Mucosa of descending colon (tissue), 3 donors: ENCODE results near the gene COLGALT1. TPM values are rescaled to one million over a fixed set of nuclear protein-coding genes. Genes with fewer than 3 reads are reported as not detected.

Experiments
- ATAC-seq: fragments of 200-7000 bp; cut with Tn5 transposase; one replicate; pipeline ENCODE4 v1.9.1; 2020; ENCODE audit warnings: mild to moderate bottlenecking, moderate library complexity
- DNase-seq, 3 donors: peaks; one replicate each; pipeline ENCODE4 v3.0.0-alpha.2; 2020
- H3K36me3 ChIP-seq: fragments of 200-600 bp; one replicate; pipeline ENCODE4 v1.8.0; 2021; ENCODE audit warnings: low read depth, mild to moderate bottlenecking
- H3K4me1 ChIP-seq: fragments of 200-600 bp; one replicate; pipeline ENCODE4 v1.8.0; 2021; ENCODE audit warnings: low read depth, mild to moderate bottlenecking
- H3K4me3 ChIP-seq: fragments of 200-600 bp; one replicate; pipeline ENCODE4 v1.8.0; 2021; ENCODE audit warnings: mild to moderate bottlenecking
- H3K9me3 ChIP-seq: fragments of 200-600 bp; one replicate; pipeline ENCODE4 v1.8.0; 2021; ENCODE audit warnings: mild to moderate bottlenecking
- CTCF ChIP-seq: fragments of 200-600 bp; IDR thresholded peaks from one replicate; pipeline ENCODE4 v1.8.0; 2022; ENCODE audit warnings: antibody characterized with exemption, mild to moderate bottlenecking
- intact Hi-C, 2 donors: fragments of 100-400 bp; cut with DNase I in 1 of 2; cut with micrococcal nuclease in 1 of 2; formaldehyde crosslinking; loops; one replicate each; pipeline versions ENCODE4 v1.11.0 to v1.11.1; 2022; cut with DNase I, micrococcal nuclease
- total RNA-seq, 3 donors: library from RNA; stranded (reverse); fragmentation: NEBNext Ultra II Directional in 2 of 3; extraction: Animal tissue kit (Norgen Biotek cat#: 25700) in 2 of 3; gene quantifications; one replicate each; pipeline versions ENCODE4 v1.2.1 to v1.2.4, GENCODE V29; 2021 to 2023
- donor health status: DM: no; HTN: no; CAD: no; lungs with moderate emphysema.
- donor health status: DM: no; HTN: no; CAD: no.
- donor health status: DM: no; HTN: yes; CAD: no.

Gene COLGALT1
- total RNA-seq, 3 donors from 2014 or later: 50.1 to 71.0 (median 50.8) TPM

DNA sequence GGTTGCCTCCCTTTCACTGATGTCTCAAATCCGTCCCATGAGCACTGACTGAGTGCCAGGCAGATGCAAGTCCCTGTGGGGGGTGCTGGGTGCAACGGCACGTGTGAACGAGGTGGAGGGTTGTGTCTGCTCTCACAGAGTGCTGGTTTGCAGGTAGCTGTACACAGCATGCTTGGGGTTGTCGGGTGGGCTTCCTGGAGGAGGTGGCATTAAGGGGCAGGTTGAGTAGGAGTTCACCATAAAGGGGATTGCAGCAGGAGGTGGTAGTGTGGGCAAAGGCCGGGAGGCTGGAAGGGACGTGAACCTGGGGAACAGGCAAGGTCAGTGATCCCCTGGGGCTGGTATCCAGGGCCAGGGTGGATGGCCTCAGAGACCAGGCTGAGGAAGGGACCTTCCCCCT, 17.2 kb downstream of the COLGALT1 start:
- no peak for DNase-seq
- peaks cover 10% of the 10 kb centered on the region for H3K36me3 ChIP-seq
- H3K4me3 ChIP-seq: no peak overlapping the region
- no peak for TF ChIP-seq CTCF
- intact Hi-C loops: no loop called here
- H3K4me1 ChIP-seq: no peaks in the 10 kb centered on the region
- no peaks in the 10 kb centered on the region for H3K9me3 ChIP-seq
- no peak for ATAC-seq

- H3K4me3 ChIP-seq: no peak overlapping the region
- TF ChIP-seq CTCF: no peak
- no peaks in the 10 kb centered on the region for H3K9me3 ChIP-seq
- H3K4me1 ChIP-seq: no peaks in the 10 kb centered on the region
- intact Hi-C loops: no loop called here
- H3K36me3 ChIP-seq: peaks cover 7% of the 10 kb centered on the region
- DNase-seq (peak in 1 of 3 donors; percentile 45), ATAC-seq (peak; percentile 15)
Measured at GRCh38 chr19:17575871-17576757, 20.7 kb downstream of the COLGALT1 start.

DNA sequence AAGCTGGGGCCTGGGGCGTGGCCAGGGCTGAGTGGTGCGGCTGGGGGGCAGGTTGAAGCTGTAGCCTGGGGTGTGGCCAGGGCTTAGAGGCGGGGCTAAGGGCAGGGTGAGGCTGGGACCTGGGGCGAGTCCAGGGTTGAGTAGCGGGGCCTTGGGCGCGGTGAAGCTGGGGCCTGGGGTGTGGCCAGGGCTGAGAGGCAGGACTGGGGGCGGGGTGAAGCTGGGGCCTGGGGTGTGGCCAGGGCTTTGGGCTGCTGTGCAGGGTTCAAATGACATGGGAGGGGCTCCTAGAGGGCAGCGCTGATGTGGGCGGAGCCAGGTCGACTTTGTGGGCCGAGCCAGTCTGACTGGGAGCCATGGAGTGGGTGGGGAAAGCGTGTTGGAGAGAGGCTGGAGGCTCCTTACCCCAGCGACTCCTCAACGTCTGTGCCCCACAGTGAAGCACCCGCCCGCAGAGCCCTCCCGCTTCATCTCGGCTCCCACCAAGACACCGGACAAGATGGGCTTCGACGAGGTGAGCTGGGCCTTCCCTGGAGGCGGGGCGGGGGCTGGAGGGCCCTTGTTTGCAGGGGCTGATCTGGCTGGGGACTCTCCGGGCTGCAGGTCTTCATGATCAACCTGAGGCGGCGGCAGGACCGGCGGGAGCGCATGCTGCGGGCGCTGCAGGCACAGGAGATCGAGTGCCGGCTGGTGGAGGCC, 21.5 kb downstream of the COLGALT1 start:
- Histone ChIP-seq H3K4me1 (no peaks in the 10 kb centered on the region), H3K36me3 (peaks cover 3% of the 10 kb centered on the region), H3K4me3 (no peak overlapping the region), H3K9me3 (no peaks in the 10 kb centered on the region)
- DNase-seq: peak; percentile 77 to 93 (median 92)
- intact Hi-C loops: no loop called here
- ATAC-seq: peak; percentile 89
- TF ChIP-seq CTCF: no peak

- no peaks in the 10 kb centered on the region for H3K9me3 ChIP-seq
- H3K36me3 ChIP-seq: peaks cover 3% of the 10 kb centered on the region
- H3K4me3 ChIP-seq: no peak overlapping the region
- H3K4me1 ChIP-seq: no peaks in the 10 kb centered on the region
- DNase-seq (no peak), ATAC-seq (no peak)
- no peak for TF ChIP-seq CTCF
- intact Hi-C loops: no loop called here
Measured at GRCh38 chr19:17577457-17578097, 22.1 kb downstream of the COLGALT1 start.

GRCh38 chr19:17579661-17580244, 24.3 kb downstream of the COLGALT1 start:
- peaks cover 3% of the 10 kb centered on the region for H3K36me3 ChIP-seq
- TF ChIP-seq CTCF: no peak
- DNase-seq (peak; percentile 84 to 91 (median 87)), ATAC-seq (peak; percentile 92)
- H3K4me1 ChIP-seq: no peaks in the 10 kb centered on the region
- H3K9me3 ChIP-seq: no peaks in the 10 kb centered on the region
- intact Hi-C loops: no loop called here
- H3K4me3 ChIP-seq: no peak overlapping the region
